Muscle layer of colon (tissue), 2 donors: Measurements from ENCODE around the gene AGTRAP.

Source experiments
- H3K27ac ChIP-seq: one replicate; pipeline ENCODE4 v1.7.0; 2013; ENCODE audit warnings: low read depth, mild to moderate bottlenecking, low read length, moderate library complexity
- H3K27me3 ChIP-seq, 2 donors: one replicate each; pipeline ENCODE4 v1.7.0; 2013; ENCODE audit warnings: low read length in 2 of 2, mild to moderate bottlenecking in 2 of 2; ENCODE audit not compliant: insufficient read depth in 2 of 2, control insufficient read depth in 1 of 2
- H3K36me3 ChIP-seq: one replicate; pipeline ENCODE4 v1.7.0; 2013; ENCODE audit warnings: mild to moderate bottlenecking, low read length; ENCODE audit not compliant: insufficient read depth
- H3K4me1 ChIP-seq: one replicate; pipeline ENCODE4 v1.7.0; 2013; ENCODE audit warnings: mild to moderate bottlenecking, low read length; ENCODE audit not compliant: insufficient read depth
- H3K4me3 ChIP-seq, 2 donors: one replicate each; pipeline ENCODE4 v1.7.0; 2013; ENCODE audit warnings: low read length in 2 of 2, low read depth in 1 of 2, mild to moderate bottlenecking in 1 of 2, moderate library complexity in 1 of 2
- H3K9ac ChIP-seq: one replicate; pipeline ENCODE4 v1.7.0; 2013; ENCODE audit warnings: low read length
- H3K9me3 ChIP-seq: one replicate; pipeline ENCODE4 v1.7.0; 2013; ENCODE audit warnings: mild to moderate bottlenecking, low read length
- donor health status: abdominal sarcoma.
- donor health status: Adenocarcinoma of cecum.

The AGTRAP gene

DNA sequence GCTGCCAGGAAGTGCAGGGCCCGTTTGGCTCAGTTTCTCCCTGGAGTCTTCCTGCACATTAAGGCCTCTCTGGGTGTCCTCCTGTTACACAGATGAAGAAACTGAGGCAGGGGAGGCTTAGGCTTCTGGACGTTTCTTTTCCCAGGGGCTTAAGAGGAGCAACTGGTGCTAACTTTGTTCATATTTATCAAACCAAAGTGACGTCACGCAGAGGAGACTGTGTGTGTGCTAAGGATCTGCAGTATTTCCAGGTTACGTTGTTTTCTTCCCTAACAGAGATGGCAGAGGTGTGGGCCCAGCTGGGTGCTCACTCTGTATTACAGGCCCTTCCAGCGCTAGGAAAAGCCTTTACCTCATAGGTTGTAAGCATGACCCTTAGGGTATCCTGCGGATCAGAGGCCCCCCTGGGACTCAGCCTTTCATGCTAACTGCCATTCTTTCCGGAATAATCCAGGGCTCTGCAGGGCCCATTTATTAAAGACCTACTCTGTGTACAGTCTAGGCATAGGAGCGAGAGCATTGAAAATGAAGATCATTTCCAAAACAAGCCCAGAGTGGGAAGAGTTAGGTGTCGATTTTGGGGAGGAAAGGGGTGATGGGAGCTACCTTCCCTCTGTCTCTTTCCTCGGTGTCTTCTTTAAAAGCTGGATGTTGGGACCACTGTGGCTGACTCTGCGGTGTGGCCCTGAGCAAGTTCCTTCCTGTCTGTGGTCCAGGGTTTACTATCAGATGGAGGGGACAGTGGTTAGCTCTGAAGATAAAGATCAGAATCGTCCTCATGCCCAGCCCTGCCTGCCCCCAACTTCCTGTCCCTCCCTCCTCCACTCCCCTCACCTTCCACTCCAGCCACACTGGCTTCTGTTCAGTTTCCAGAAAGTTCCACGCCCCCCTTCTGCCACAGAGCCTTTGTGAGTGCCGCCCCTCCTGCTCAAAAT, 4.6 kb downstream of the AGTRAP start:
- Histone ChIP-seq H3K9ac (no peak overlapping the region), H3K9me3 (no peaks in the 10 kb centered on the region), H3K36me3 (peaks cover under 1% of the 10 kb centered on the region), H3K4me1 (peaks cover 13% of the 10 kb centered on the region), H3K27ac (no peak overlapping the region), H3K4me3 (no peak overlapping the region), H3K27me3 (no peaks in the 10 kb centered on the region)

DNA sequence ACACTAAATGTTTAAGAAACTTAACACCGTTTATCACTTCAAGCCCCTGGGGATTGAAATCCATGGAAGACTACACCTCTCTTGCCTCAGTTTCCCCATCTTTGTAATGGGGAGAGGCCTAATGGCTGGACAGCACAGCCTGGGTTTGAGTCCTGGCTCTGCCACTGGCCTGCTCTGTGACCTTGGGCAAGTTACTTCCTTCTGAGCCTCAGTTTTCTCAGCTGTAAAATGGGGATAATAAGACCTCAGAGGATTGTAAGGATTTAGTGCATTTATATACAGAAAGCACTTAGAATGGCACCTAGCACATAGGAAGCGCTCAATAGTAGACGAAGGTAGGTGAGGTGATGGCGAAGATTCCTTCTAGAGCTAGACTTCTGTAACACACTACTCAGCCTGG, 5.5 kb downstream of the AGTRAP start:
- H3K9me3 ChIP-seq = no peaks in the 10 kb centered on the region
- H3K9ac ChIP-seq = no peak overlapping the region
- H3K27ac ChIP-seq = no peak overlapping the region
- H3K27me3 ChIP-seq = no peaks in the 10 kb centered on the region
- H3K36me3 ChIP-seq = peaks cover 8% of the 10 kb centered on the region
- peaks cover 12% of the 10 kb centered on the region for H3K4me1 ChIP-seq
- H3K4me3 ChIP-seq = no peak overlapping the region

- H3K4me1 ChIP-seq = peaks cover 6% of the 10 kb centered on the region
These were observed 6.1 kb downstream of the AGTRAP start for GRCh38 chr1:11741919-11742558.

DNA sequence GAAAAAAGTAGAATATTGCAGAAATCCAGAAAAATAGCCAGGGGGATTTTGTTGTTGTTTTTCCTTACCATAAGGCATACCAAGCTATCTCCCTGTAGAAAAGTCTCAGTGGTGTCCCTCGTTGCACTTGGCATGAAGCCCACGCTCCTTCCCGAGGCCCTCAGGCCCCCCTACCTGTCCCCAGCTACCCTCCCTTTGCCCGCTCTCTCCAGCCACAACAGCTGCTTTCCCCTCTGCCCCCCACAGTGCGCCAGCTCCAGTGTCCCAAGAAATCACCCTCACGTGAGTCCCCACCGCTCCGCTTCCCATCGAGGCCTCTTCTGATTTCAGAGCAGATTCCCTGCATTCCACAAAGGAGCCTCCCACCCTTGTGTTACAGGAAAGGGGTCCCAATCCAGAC, 8.4 kb downstream of the AGTRAP start:
- Histone ChIP-seq H3K9me3 (no peaks in the 10 kb centered on the region), H3K27ac (no peak overlapping the region), H3K4me1 (no peaks in the 10 kb centered on the region), H3K27me3 (no peaks in the 10 kb centered on the region), H3K4me3 (no peak overlapping the region), H3K9ac (no peak overlapping the region), H3K36me3 (peaks cover 8% of the 10 kb centered on the region)

More at GRCh38 chr1:11741919-11742558, 6.1 kb downstream of the AGTRAP start:
- H3K4me3 ChIP-seq = no peak overlapping the region
- H3K9me3 ChIP-seq = no peaks in the 10 kb centered on the region
- H3K27me3 ChIP-seq = no peaks in the 10 kb centered on the region
- no peak overlapping the region for H3K27ac ChIP-seq
- no peak overlapping the region for H3K9ac ChIP-seq
- H3K36me3 ChIP-seq = peaks cover 8% of the 10 kb centered on the region

- Histone ChIP-seq H3K9ac (no peak overlapping the region), H3K4me3 (no peak overlapping the region), H3K27me3 (no peaks in the 10 kb centered on the region), H3K4me1 (no peaks in the 10 kb centered on the region), H3K36me3 (peaks cover 8% of the 10 kb centered on the region), H3K27ac (no peak overlapping the region), H3K9me3 (no peaks in the 10 kb centered on the region)
These were observed 10.2 kb downstream of the AGTRAP start for GRCh38 chr1:11746092-11746491.

DNA sequence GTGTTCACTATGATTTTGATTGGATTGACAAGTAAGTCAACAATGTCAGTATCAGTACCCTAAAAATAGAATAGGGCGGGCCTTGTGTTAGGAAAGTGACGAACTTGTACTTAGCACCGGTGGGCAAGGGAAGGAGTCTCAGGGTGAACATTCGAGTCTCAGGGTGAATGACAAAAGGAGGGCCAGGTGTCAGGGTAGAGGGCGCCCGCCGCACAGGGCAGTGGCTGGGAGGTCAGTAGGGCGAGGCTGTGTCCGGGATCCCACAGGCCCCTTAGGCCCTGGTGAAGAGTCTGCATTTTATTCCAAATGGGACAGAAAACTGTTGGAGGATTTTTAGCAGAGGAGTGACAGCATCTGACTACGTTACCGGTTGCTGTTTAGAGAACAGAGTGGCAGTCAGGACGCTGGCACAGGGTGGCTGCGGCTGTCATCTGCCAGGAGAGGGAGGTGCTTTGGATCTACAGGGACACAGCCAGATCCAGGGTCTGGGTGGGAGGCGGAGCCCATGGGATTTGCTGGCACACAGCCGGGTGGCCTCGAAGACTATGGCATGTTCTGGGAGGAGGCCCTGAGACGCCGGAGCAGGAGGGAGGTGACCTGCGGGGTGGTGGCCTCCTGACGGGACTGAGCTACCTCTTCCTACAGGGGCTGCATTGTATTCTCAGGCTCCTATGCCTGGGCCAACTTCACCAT, 11.0 kb downstream of the AGTRAP start:
- H3K4me1 ChIP-seq = no peaks in the 10 kb centered on the region
- no peak overlapping the region for H3K4me3 ChIP-seq
- no peak overlapping the region for H3K27ac ChIP-seq
- H3K27me3 ChIP-seq = no peaks in the 10 kb centered on the region
- H3K9me3 ChIP-seq = no peaks in the 10 kb centered on the region
- H3K9ac ChIP-seq = no peak overlapping the region
- H3K36me3 ChIP-seq = peaks cover 8% of the 10 kb centered on the region

GRCh38 chr1:11748294-11749202, 12.6 kb downstream of the AGTRAP start:
- Histone ChIP-seq H3K9me3 (no peaks in the 10 kb centered on the region), H3K4me1 (no peaks in the 10 kb centered on the region), H3K27me3 (no peaks in the 10 kb centered on the region), H3K4me3 (no peak overlapping the region), H3K9ac (no peak overlapping the region), H3K36me3 (peaks cover 8% of the 10 kb centered on the region), H3K27ac (no peak overlapping the region)

GRCh38 chr1:11749203-11749689, 13.3 kb downstream of the AGTRAP start:
- Histone ChIP-seq H3K36me3 (peaks cover 8% of the 10 kb centered on the region), H3K9me3 (no peaks in the 10 kb centered on the region), H3K27me3 (no peaks in the 10 kb centered on the region), H3K4me1 (no peaks in the 10 kb centered on the region), H3K9ac (no peak overlapping the region), H3K27ac (no peak overlapping the region), H3K4me3 (no peak overlapping the region)

GRCh38 chr1:11749996-11750395, 14.1 kb downstream of the AGTRAP start:
- Histone ChIP-seq H3K27me3 (no peaks in the 10 kb centered on the region), H3K36me3 (peaks cover 8% of the 10 kb centered on the region), H3K9me3 (no peaks in the 10 kb centered on the region), H3K4me1 (no peaks in the 10 kb centered on the region), H3K9ac (no peak overlapping the region), H3K4me3 (no peak overlapping the region), H3K27ac (no peak overlapping the region)

DNA sequence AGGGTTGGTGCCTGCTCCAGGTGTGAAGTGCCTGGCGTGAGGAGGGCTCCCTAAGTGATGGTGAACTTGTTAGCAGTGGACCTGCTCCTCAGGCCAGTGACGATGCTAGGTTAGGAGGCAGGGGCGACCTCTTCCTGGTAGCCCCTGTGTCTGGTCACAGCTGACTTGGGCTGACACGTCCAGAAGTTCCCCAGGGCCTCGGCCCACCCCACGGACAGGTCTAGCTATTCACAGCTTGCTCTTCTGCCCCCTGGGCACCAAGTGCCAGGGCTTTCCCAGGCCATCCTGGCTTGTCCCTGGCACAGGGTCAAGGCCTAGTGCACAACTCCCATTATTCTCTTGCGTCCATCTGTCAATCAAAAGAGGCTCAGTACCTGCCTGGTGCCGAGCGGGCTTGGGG, 15.2 kb downstream of the AGTRAP start:
- Histone ChIP-seq H3K4me3 (no peak overlapping the region), H3K27ac (no peak overlapping the region), H3K36me3 (peaks cover 2% of the 10 kb centered on the region), H3K27me3 (no peaks in the 10 kb centered on the region), H3K4me1 (no peaks in the 10 kb centered on the region), H3K9ac (no peak overlapping the region), H3K9me3 (no peaks in the 10 kb centered on the region)
